Heart left ventricle (tissue), 13 donors: ENCODE measurements around the gene MCHR1.

Experiments
- POLR2A ChIP-seq, 2 donors: fragments of 450-650 bp; IDR thresholded peaks; one replicate each; pipeline ENCODE4 v1.6.1; 2017; ENCODE audit warnings: antibody characterized with exemption in 2 of 2, mild to moderate bottlenecking in 2 of 2, moderate library complexity in 2 of 2
- TF ChIP-seq, protein P1 (sequence below), 12 donors: fragments of 200-600 bp; sonication (generic) in 4 of 12; IDR thresholded peaks; one replicate each; pipeline versions ENCODE4 v1.5.0 to v1.8.0; 2018 to 2022; ENCODE audit warnings: antibody characterized with exemption in 12 of 12, mild to moderate bottlenecking in 5 of 12
- donor health status: ischemic (EF 13 %, LVEDD 7.1; RV severe dilation, severe dysfunction).
- donor health status: DM: no; HTN: yes; CAD: no.
- donor health status: DM: no; HTN: no; CAD: no.
- donor health status: ischemic (EF 25% LVEDD 6.9; RV normal size, moderate dysfunction).
- donor health status: ischemic (EF 25% LVEDD 5.7; RV mildly dilated, moderate dysfunction).
- donor health status: ischemic (EF 35%, LVEDD 5.7; RV mildly dilated, moderate dysfunction).
- donor health status: nonischemic (EF 11% LVEDD 7.7; RV severe dilation, severe dysfunction).
- donor health status: DM: yes; HTN: yes; CAD: no.
- donor health status: PGD.
- donor health status: ischemic (EF 29% LVEDD 5.4; RV normal size, mild dysfunction).
- donor health status: nonischemic (EF 23%, LVEDD 6.1; RV moderate dilation, normal function).

DNA sequence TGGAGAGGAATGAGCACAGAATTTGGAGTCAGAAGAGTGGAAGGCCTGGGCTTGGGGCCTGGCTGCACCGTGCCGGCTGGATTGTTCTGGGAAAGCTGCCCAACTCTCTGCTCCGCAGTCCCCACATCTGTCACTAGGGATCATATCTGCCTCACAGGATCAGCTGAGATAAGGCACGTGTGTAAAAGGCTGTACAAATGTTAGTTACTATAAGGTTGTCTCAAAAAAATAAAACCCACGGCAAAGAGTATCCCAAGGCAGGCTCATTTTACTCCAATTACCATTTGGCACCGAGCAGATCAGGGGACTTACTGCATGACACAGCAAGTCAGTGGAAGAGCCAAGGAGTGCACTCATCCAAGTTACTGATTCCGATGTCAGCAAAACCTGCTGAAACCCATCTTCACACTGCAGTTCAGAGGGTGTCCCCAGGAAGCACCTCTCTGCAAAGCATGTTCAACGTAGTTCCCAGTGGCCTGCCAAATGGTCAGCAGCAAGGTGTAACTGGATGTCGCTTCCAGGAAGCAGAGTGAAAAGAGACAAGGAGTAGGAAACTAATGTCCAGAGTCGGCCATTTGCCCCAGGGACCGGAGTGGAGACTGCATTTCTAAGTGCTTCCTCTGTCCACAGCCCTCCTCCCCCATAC is 24.6 kb upstream of the MCHR1 start:
- TF ChIP-seq, protein P1, sequence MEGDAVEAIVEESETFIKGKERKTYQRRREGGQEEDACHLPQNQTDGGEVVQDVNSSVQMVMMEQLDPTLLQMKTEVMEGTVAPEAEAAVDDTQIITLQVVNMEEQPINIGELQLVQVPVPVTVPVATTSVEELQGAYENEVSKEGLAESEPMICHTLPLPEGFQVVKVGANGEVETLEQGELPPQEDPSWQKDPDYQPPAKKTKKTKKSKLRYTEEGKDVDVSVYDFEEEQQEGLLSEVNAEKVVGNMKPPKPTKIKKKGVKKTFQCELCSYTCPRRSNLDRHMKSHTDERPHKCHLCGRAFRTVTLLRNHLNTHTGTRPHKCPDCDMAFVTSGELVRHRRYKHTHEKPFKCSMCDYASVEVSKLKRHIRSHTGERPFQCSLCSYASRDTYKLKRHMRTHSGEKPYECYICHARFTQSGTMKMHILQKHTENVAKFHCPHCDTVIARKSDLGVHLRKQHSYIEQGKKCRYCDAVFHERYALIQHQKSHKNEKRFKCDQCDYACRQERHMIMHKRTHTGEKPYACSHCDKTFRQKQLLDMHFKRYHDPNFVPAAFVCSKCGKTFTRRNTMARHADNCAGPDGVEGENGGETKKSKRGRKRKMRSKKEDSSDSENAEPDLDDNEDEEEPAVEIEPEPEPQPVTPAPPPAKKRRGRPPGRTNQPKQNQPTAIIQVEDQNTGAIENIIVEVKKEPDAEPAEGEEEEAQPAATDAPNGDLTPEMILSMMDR (IDR thresholded peaks at IDR 0.05) = peak in 9 of 12 donors; percentile 8 to 51 (median 26)
- TF ChIP-seq POLR2A (IDR thresholded peaks at IDR 0.05) = no peak
